Osteocyte (in vitro differentiated cells): Measurements from ENCODE around the gene ANAPC2. TPM values are rescaled to one million over a fixed set of nuclear protein-coding genes. Genes with fewer than 3 reads are reported as not detected.

Experiments used
- DNase-seq: peaks from one replicate; pipeline ENCODE4 v3.0.0; 2021; ENCODE audit warnings: mixed read lengths; ENCODE audit not compliant: unreplicated experiment; ENCODE audit errors: extremely low spot score
- H3K27ac Mint-ChIP-seq: one replicate; pipeline ENCODE4 v1.8.0; 2021; ENCODE audit warnings: mild to moderate bottlenecking, mixed read lengths; ENCODE audit not compliant: unreplicated experiment
- H3K27me3 Mint-ChIP-seq: one replicate; pipeline ENCODE4 v1.8.0; 2021; ENCODE audit warnings: mixed read lengths; ENCODE audit not compliant: unreplicated experiment
- H3K36me3 Mint-ChIP-seq: one replicate; pipeline ENCODE4 v1.8.0; 2021; ENCODE audit warnings: mixed read lengths; ENCODE audit not compliant: unreplicated experiment
- H3K4me1 Mint-ChIP-seq: one replicate; pipeline ENCODE4 v1.8.0; 2021; ENCODE audit warnings: mixed read lengths; ENCODE audit not compliant: unreplicated experiment
- H3K4me3 Mint-ChIP-seq: one replicate; pipeline ENCODE4 v1.8.0; 2021; ENCODE audit warnings: mild to moderate bottlenecking, moderate library complexity, mixed read lengths; ENCODE audit not compliant: unreplicated experiment
- H3K9me3 Mint-ChIP-seq: one replicate; pipeline ENCODE4 v1.8.0; 2021; ENCODE audit warnings: mixed read lengths; ENCODE audit not compliant: unreplicated experiment
- CTCF ChIP-seq: fragments of 200-600 bp; sonication (generic); IDR thresholded peaks from 2 replicates; pipeline ENCODE4 v1.5.0; 2021; ENCODE audit warnings: antibody characterized with exemption, mild to moderate bottlenecking, moderate library complexity
- total RNA-seq: library from RNA; stranded (reverse); gene quantifications from 2 replicates; pipeline ENCODE4 v1.2.1, GENCODE V29; 2021

The ANAPC2 gene
- total RNA-seq, 1 donor from 2014 or later, result 61.0 TPM

- no peak for TF ChIP-seq CTCF
- Mint-ChIP-seq H3K27me3 (no peaks in the 10 kb centered on the region), H3K9me3 (no peaks in the 10 kb centered on the region), H3K36me3 (peaks cover 8% of the 10 kb centered on the region), H3K4me3 (peak overlapping the region; percentile 86), H3K27ac (peak overlapping the region; percentile 19), H3K4me1 (peaks cover 41% of the 10 kb centered on the region)
- DNase-seq, result no peak
Measured at GRCh38 chr9:137206602-137207001, 18.2 kb upstream of the ANAPC2 start.

GRCh38 chr9:137205126-137206069, 17.0 kb upstream of the ANAPC2 start, which contains the start of the genes NDOR1 and TMEM203:
TSS of gene NDOR1 (plus strand) at chr9:137205700. CDS start at chr9:137205778, 78 bp downstream.
TSS of gene TMEM203 (minus strand) at chr9:137205648. CDS start at chr9:137205414, 234 bp downstream.
- no peak for TF ChIP-seq CTCF
- peak; percentile 95 for DNase-seq
- peak within 1 kb of the TSS; percentile 86 for H3K4me3 Mint-ChIP-seq
- H3K27ac Mint-ChIP-seq, result peak within 1 kb of the TSS; percentile 85
- H3K9me3 Mint-ChIP-seq, result no peaks in the 10 kb centered on the region
- H3K36me3 Mint-ChIP-seq, result peaks cover 8% of the 10 kb centered on the region
- peaks cover 49% of the 10 kb centered on the region for H3K4me1 Mint-ChIP-seq
- no peaks in the 10 kb centered on the region for H3K27me3 Mint-ChIP-seq

GRCh38 chr9:137204731-137205125, 16.4 kb upstream of the ANAPC2 start:
- DNase-seq, result no peak
- no peaks in the 10 kb centered on the region for H3K9me3 Mint-ChIP-seq
- H3K4me3 Mint-ChIP-seq, result peak overlapping the region; percentile 86
- TF ChIP-seq CTCF, result no peak
- H3K4me1 Mint-ChIP-seq, result peaks cover 49% of the 10 kb centered on the region
- no peaks in the 10 kb centered on the region for H3K27me3 Mint-ChIP-seq
- H3K27ac Mint-ChIP-seq, result peak overlapping the region; percentile 79
- peaks cover 8% of the 10 kb centered on the region for H3K36me3 Mint-ChIP-seq

- H3K4me3 Mint-ChIP-seq, result no peak overlapping the region
- H3K27me3 Mint-ChIP-seq, result no peaks in the 10 kb centered on the region
- no peak for TF ChIP-seq CTCF
- peaks cover 63% of the 10 kb centered on the region for H3K4me1 Mint-ChIP-seq
- no peaks in the 10 kb centered on the region for H3K9me3 Mint-ChIP-seq
- peaks cover 6% of the 10 kb centered on the region for H3K36me3 Mint-ChIP-seq
- H3K27ac Mint-ChIP-seq, result no peak overlapping the region
- no peak for DNase-seq
Measured at GRCh38 chr9:137202966-137203365, 14.6 kb upstream of the ANAPC2 start.

- H3K9me3 Mint-ChIP-seq, result no peaks in the 10 kb centered on the region
- TF ChIP-seq CTCF, result no peak
- peaks cover 51% of the 10 kb centered on the region for H3K4me1 Mint-ChIP-seq
- H3K27ac Mint-ChIP-seq, result peak overlapping the region; percentile 60
- H3K27me3 Mint-ChIP-seq, result no peaks in the 10 kb centered on the region
- no peak for DNase-seq
- no peaks in the 10 kb centered on the region for H3K36me3 Mint-ChIP-seq
- H3K4me3 Mint-ChIP-seq, result peak overlapping the region; percentile 78
Measured at GRCh38 chr9:137201205-137201868, 13.0 kb upstream of the ANAPC2 start.
